GM21723 (cell line): ENCODE data around the gene TNF.

Experiments used
- ATAC-seq: cut with Tn5 transposase; IDR thresholded peaks from one replicate; pipeline ENCODE4 v1.9.1; 2021; ENCODE audit warnings: mild to moderate bottlenecking, moderate library complexity; ENCODE audit not compliant: unreplicated experiment

Gene TNF

GRCh38 chr6:31622684-31623091 is 47.3 kb downstream of the TNF start:
- no peak for ATAC-seq

- ATAC-seq = no peak
These were observed 48.7 kb downstream of the TNF start for GRCh38 chr6:31624070-31624469.

- no peak for ATAC-seq
These were observed 51.6 kb downstream of the TNF start for GRCh38 chr6:31626952-31627351.

GRCh38 chr6:31627690-31628287 is 52.4 kb downstream of the TNF start:
- no peak for ATAC-seq
